Measurements from ENCODE around the gene GPD2.

DNA sequence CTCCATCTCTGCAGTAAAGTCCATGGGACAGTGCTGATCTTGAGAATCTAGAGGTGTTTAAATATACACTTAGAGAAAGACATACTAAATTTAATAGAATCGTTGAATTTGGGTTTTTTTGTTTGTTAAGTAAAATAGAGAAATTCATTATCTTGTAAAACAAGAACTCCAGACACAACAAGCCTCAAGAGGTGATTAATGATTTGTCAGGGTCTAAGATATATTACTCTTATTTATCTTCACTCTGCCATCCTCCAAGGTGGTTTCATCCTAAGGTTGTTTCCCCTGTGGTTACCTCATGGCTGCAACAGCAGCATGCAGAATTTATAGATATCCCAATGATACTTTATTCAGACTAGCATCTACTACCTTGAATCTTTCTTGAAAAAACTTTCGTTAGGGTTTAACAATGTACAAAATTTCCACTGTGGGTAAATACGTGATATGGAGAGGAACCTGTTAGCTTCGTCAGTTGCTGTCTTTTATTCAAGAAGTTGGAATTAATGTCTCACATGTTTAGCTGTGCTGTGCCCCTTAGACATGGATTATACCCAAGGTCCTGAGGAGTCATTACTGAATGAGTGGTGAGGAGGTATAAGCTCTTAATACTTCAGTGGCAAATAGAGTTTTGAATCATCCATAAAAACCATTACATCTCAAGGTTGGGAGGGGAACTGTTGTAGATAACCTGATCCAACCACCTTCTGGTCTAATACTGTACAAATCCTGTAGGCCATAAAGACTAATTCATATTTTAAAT is 128.0 kb downstream of the GPD2 start:
- TF ChIP-seq, protein P1, sequence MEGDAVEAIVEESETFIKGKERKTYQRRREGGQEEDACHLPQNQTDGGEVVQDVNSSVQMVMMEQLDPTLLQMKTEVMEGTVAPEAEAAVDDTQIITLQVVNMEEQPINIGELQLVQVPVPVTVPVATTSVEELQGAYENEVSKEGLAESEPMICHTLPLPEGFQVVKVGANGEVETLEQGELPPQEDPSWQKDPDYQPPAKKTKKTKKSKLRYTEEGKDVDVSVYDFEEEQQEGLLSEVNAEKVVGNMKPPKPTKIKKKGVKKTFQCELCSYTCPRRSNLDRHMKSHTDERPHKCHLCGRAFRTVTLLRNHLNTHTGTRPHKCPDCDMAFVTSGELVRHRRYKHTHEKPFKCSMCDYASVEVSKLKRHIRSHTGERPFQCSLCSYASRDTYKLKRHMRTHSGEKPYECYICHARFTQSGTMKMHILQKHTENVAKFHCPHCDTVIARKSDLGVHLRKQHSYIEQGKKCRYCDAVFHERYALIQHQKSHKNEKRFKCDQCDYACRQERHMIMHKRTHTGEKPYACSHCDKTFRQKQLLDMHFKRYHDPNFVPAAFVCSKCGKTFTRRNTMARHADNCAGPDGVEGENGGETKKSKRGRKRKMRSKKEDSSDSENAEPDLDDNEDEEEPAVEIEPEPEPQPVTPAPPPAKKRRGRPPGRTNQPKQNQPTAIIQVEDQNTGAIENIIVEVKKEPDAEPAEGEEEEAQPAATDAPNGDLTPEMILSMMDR (IDR thresholded peaks at IDR 0.05): no peak
- TF ChIP-seq POLR2A (IDR thresholded peaks at IDR 0.05): no peak
